EH (cell line): ENCODE measurements around the gene SGCD.
"Not testable (repeated sequence)": the region's sequence is repeated elsewhere in the genome, so short reads cannot be mapped to it uniquely, and the experiment has no call there.

Source experiments
- DNase-seq: peaks from one replicate; pipeline ENCODE4 v3.0.0-alpha.2; 2015; ENCODE audit warnings: low read depth

Gene SGCD

GRCh38 chr5:156570615-156571014, 243.7 kb downstream of the SGCD start:
- no peak for DNase-seq

GRCh38 chr5:156581725-156582124, 254.8 kb downstream of the SGCD start:
- no peak for DNase-seq

GRCh38 chr5:156582193-156582598, 255.2 kb downstream of the SGCD start:
- DNase-seq = no peak

- DNase-seq = peak; percentile 23
Measured at GRCh38 chr5:156584871-156585270, 257.9 kb downstream of the SGCD start.

- DNase-seq = no peak
Measured at GRCh38 chr5:156585999-156586398, 259.0 kb downstream of the SGCD start.

- DNase-seq = no peak
Measured at GRCh38 chr5:156587012-156587411, 260.0 kb downstream of the SGCD start.

GRCh38 chr5:156588306-156588705, 261.3 kb downstream of the SGCD start:
- no peak for DNase-seq

- no peak for DNase-seq
Measured at GRCh38 chr5:156589104-156589945, 262.4 kb downstream of the SGCD start.

- DNase-seq = no peak
Measured at GRCh38 chr5:156589946-156590216, 262.9 kb downstream of the SGCD start.

- no peak for DNase-seq
Measured at GRCh38 chr5:156590978-156591377, 264.0 kb downstream of the SGCD start.

- no peak for DNase-seq
Measured at GRCh38 chr5:156591631-156592030, 264.7 kb downstream of the SGCD start.

- no peak for DNase-seq
Measured at GRCh38 chr5:156593546-156593945, 266.6 kb downstream of the SGCD start.

- DNase-seq = no peak
Measured at GRCh38 chr5:156594406-156594805, 267.4 kb downstream of the SGCD start.

- no peak for DNase-seq
Measured at GRCh38 chr5:156595132-156595787, 268.3 kb downstream of the SGCD start.

GRCh38 chr5:156597276-156597675, 270.3 kb downstream of the SGCD start:
- no peak for DNase-seq

GRCh38 chr5:156598964-156599363, 272.0 kb downstream of the SGCD start:
- DNase-seq = no peak

- DNase-seq = not testable (repeated sequence)
Measured at GRCh38 chr5:156610582-156610981, 283.6 kb downstream of the SGCD start.

GRCh38 chr5:156615901-156616300, 288.9 kb downstream of the SGCD start:
- no peak for DNase-seq

GRCh38 chr5:156617426-156617825, 290.5 kb downstream of the SGCD start:
- DNase-seq = no peak

GRCh38 chr5:156618601-156619000, 291.6 kb downstream of the SGCD start:
- no peak for DNase-seq

GRCh38 chr5:156621719-156622118, 294.8 kb downstream of the SGCD start:
- no peak for DNase-seq

- no peak for DNase-seq
Measured at GRCh38 chr5:156623381-156624040, 296.5 kb downstream of the SGCD start.

GRCh38 chr5:156624686-156625085, 297.7 kb downstream of the SGCD start:
- DNase-seq = no peak
